T-helper 1 cell (primary cell): ENCODE results near the gene PRSS27.
A peak's percentile ranks its signal among the peaks of the same experiment; 100 is the strongest.
"Not testable (repeated sequence)": the region's sequence is repeated elsewhere in the genome, so short reads cannot be mapped to it uniquely, and the experiment has no call there.

Experiments used
- DNase-seq, 5 donors: peaks; one replicate each; pipeline ENCODE4 v3.0.0-alpha.2; 2012 to 2020

Gene PRSS27

GRCh38 chr16:2724088-2724676 is 4.2 kb upstream of the PRSS27 start:
- no peak for DNase-seq

- not testable (repeated sequence) for DNase-seq
Observed at GRCh38 chr16:2721634-2722173, 1.7 kb upstream of the PRSS27 start.

DNA sequence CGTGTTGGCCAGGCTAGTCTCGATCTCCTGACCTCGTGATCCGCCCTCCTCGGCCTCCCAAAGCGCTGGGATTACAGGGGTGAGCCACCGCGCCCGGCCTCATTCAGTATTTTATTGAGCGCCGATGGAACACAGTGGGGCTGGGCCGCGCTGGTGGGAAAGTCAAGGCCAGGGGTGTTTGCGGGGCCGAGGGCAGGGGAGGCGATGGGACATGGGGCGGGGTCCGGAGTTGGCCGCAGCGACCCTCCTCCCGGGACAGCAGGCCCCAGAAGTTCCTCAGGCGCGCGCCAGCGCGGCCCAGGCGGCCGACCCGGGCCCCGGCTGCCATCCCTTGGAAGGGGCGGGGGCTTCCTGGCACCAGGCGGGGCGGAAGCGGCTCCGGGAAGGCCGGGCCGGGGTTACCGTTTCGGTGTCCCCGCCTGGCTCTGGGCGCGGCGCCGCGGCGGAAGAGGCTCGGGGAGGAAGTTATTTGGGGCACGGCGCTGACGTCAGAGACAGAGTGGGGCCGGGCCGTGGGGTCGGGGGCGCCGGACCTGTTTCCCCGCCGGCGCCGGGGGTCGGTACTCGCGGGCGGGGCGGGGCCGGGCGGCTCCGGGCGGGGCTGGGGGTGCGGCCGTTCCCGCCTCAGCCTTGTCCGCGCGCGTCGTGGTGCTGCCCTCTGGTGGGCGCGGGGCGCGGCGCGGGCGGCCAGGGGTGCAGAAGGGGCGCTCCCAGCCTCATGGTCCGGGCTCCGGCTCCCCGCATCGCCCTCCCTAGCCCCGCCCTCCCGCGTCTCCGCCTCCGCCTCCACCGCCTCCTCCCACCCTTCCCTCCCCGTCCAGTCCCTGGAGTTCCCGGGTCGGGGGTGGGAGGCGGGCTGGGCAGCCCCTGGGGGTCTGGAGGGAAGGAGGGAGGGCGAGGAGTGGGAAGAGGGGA is 952 bp upstream of the PRSS27 start:
- peak; percentile 73 to 93 (median 82) for DNase-seq

DNA sequence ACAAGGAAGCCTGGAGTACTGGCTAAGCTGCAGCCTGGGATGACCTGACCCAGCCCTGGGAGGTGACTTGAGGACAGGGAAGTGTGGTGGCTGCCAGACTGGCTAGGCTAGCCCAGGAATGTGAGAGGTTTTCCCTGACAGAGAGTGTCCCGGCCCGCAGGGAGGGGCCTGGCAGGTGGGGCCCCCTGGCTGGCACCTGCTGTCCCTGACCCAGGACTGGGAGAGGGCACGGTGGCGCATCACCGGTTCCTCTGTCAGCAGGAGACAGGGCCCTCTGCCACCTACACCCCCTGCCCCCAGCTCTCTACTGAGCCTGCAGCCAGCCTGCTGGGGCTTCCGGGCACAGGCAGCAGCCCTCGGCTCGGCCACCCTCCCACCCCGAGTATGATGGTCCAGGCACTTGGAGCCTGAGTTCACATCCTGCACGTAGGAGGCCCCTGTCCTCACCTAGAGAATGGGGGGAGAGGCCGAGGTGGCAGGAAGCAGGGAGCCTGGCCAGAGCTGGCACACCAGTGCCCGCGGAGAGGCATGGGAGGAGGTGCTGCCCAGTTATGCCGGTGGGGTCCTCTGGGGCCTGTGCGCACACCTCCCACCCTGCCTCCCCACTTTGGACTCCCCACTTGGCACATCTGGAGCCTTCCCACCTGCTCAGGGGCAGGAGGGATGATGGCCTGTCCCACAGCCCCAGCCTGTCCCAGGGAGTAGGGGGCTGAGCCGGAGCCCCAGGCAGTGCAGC is 528 bp downstream of the PRSS27 start:
- no peak for DNase-seq

DNA sequence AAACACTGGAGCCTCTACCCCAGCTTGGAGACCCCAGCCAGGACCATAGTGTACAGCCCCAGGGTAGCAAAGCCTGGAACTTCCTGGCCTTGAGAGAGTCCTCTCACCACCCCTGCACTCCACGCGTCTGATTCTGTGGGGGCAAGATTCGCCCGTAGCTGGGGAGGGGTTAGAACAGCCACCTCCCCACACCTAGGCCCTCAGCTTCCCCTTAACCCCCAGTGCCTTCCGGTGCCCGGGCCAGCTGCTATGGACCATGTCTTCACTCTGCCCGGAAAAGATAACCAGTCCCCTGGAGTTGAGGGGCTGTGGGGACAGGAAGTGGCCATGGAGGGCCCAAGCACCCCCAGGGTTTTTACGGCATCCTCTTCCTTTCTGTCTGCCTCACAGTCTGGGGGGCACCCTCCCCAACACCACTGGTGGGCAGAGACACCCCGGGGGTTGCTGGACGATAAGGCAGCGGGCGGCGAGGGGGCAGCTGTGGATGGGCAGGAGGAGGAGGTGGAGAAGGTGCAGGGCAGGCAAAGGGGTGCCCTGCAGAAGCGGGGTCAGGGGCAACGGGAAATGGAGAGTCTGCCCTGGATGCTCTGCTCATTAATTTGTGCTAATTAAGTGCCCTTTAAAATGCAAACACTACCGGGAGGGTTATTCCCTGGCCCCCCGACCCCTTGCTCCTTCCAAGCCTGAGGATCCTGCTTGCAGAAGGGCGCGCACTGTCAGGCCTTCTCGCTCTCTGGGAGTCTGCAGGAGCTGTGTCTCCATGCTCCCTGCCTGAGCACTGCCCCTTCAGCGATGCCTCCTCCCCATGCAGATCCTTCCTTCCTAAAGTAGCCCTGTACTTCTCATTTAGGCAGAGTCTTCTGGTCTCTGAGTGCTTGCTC is 2.4 kb downstream of the PRSS27 start:
- DNase-seq, result no peak

DNA sequence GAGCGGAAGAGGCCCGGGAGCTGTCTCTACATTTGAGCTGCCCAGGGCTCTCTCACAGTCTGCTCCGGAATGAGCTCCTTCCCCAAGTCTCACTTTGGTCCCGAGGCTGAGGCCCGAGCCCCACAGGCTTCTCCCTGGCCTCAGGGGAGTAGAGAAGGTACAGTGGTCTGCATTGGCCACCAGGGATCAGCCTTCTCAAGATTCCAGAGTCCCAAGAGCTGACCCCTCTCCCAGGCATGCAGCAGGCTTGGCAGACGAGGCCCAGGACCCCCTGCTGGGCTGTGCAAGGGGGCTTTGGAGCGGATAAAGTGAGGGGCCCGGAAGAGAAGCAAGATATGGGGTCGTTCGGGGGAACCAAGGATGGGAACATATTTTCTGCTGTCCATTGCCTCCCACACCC is 3.1 kb downstream of the PRSS27 start:
- DNase-seq, result no peak

- no peak for DNase-seq
Observed at GRCh38 chr16:2715966-2716885, 3.8 kb downstream of the PRSS27 start.

- peak; percentile 71 to 81 (median 79) for DNase-seq
Observed at GRCh38 chr16:2715519-2715918, 4.5 kb downstream of the PRSS27 start.

DNA sequence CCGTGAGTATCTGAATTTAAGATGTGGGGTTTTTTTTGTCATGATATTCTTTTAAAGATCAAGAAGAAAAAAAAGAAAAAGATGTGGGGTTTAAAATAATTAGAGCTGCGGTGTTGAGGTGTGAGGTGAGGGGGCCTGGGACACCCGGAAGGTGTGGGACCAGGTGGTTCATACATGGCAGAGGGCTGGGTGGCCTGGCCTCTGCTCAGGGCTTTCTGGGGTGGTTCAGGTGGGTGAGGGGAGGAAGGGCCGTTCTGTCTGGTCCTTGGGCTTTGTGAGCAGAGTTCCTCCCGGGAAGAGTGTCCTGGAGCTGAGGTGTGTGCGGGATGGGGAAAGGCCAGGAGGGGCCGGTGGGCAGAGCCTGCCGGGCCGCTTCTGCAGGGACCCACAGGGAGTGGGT is 5.0 kb downstream of the PRSS27 start:
- DNase-seq, result no peak

DNA sequence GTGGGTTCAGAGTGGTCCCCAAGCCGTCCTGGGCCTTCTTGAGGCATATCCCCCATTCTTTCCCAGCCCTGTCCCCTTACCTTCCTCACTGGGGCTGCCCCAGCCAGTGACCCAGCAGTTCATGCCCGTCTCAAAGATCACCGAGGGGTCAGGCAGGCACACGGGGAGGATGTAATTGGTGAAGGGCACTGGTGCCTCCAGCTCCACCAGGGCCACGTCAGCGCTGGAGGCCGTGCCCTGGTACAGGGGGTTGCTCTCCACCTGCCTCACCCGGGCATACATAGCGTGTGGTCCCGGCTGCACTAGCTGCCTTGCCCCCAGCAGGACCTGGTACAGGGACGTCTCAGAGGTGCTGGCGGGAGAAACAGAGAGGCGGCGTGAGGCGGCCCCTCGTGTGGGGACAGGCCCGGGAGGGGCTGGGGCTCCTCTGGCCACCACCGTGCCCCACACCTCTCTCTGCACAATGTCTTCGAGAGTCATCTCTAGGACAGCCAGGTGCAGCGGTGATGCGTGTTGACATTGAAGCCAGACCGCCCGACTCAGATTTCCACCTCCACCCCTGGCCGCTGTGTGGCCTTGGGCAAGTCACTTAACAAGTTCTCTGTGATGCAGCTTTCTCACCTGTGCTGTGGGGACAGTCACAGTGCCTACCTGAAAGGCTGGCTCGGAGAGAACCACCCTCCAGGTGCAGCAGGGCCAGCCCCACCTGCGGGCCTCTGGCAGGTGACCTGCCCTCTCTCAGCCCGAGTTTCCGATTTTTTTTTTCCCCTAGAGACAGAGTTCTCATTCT is 5.8 kb downstream of the PRSS27 start:
- no peak for DNase-seq

- no peak for DNase-seq
Observed at GRCh38 chr16:2713523-2713922, 6.5 kb downstream of the PRSS27 start.

DNA sequence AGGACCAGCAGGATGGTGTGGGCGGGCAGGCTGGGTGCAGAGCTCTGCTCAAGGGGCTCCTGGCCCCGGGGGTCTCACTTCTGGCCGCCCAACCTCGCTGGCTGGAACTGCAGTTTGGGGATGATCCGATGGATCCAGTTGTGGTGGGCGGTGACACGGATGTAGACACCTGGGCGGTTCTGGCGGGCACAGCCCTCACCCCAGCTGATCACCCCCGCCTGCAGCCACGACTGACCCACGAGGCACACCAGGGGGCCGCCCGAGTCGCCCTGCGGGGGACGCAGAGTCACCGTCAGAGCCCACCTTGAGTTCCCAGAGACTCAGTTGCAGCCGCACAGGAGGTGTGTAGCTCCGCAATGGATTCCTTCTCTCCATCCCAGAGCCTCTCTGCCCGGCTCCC is 7.5 kb downstream of the PRSS27 start:
- DNase-seq, result no peak

- DNase-seq, result no peak
Observed at GRCh38 chr16:2712063-2712441, 8.0 kb downstream of the PRSS27 start.

- DNase-seq, result no peak
Observed at GRCh38 chr16:2711370-2712062, 8.5 kb downstream of the PRSS27 start.

DNA sequence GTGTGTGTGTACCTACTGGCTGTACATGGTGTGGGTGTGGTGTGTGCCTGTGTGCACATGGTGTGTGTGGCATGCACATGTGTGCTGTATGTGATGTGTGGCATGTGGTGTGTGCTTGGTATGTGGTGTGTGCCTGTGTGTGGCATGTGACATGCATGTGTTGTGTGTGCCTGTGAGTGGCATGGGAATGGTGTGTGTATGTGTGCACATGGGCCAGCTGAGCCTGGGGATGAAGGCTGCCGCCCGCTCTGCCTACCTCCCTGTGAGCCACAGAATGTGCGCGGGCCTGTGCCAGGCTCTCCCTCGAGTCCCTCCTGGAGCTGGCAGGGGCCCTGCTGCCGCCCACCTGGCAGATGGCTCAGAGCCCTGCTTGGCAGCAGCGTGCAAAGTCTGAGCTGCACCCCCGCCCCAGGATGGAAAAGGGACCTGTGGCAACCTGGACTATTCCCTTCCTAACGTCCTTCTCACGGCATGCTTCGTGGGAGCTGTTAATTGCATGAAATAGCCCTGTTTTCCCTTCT is 9.3 kb downstream of the PRSS27 start:
- DNase-seq, result no peak

GRCh38 chr16:2710021-2710710 is 9.9 kb downstream of the PRSS27 start:
- no peak for DNase-seq

GRCh38 chr16:2709588-2709984 is 10.4 kb downstream of the PRSS27 start:
- DNase-seq, result no peak

DNA sequence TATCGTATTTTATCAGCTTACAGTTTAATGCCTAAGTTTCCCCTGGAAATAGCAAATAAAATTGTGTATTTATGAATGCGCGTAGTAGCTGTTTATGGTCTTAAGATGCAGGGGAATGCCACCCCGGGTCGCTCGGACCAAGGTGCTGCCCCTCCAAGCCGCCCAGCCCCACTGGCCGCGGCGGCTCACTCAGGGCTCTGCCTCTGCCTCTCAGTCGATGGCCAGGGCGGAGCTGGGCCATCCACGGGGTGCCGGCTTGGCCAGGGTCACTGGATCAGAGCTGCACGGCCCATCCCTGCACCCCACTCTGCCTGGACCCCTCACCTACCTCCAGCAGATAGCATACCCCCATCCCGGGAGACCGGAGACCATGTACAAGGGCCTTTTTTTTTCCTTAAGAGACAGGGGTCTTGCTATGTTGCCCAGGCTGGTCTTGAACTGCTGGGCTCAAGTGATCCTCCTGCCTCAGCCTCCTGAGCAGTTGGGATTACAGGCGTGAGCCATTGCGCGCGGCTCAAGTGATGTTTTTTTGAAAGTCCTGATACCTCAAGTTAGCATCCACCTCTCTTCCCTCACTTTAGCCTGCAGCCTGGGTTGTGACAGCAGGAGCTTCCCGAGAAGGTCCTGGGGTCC is 11.0 kb downstream of the PRSS27 start:
- DNase-seq, result no peak
